Measurements from ENCODE around the gene SLPI. TPM values are rescaled to one million over a fixed set of nuclear protein-coding genes. Genes with fewer than 3 reads are reported as not detected.

SLPI gene
- total and polyA plus RNA-seq, 10 of the 15 experiments (the other 5 are each of a cell fraction or from before 2014, with no cell fraction given): 0.56 to 1.4 TPM; not detected in 8

GRCh38 chr20:45246109-45246508 is 8.3 kb downstream of the SLPI start (continued):
- no peak for TF ChIP-seq SUPT20H (IDR thresholded peaks at IDR 0.05; ENCODE audit: borderline replicate concordance, control insufficient read depth, low read depth, low read length)
- TF ChIP-seq RBBP5 (conservative IDR thresholded peaks at IDR 0.05): no peak
- no peak for TF ChIP-seq EGR1 (IDR thresholded peaks at IDR 0.05; ENCODE audit: borderline replicate concordance in 1 of 2, low read depth in 2 of 2, low read length in 2 of 2)

DNA sequence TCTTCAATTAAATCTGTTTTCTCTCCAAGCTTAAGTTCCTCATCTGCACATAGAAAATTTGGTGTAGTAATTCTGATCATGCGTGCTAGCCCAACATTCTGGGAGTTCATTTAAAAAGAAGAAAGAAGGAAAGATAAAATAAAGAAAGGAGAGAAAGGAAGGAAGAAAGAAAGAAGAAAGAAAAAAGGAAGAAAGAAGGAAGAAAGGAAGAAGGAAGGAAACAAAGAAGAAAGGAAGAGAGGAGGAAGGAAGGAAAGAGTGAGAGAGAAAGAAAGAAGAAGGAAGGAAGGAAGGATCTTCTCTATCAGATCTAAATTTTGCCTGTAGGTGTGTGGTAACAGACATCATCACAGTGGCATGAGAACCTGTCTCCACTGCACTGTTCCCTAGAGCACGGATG is 16.2 kb downstream of the SLPI start:
- no peaks in the 10 kb centered on the region for H3K36me3 ChIP-seq (ENCODE audit: control insufficient read depth in 2 of 2, insufficient read depth in 2 of 2, low read length in 1 of 2)
- H2AFZ ChIP-seq (ENCODE audit: control insufficient read depth, low read depth, low read length): no peak overlapping the region
- no peaks in the 10 kb centered on the region; the same call in 2 of the 3 replicates for H3K9me3 ChIP-seq (replicated peaks; ENCODE audit: control insufficient read depth, insufficient read depth, low read length)
- no peak overlapping the region for H3K9ac ChIP-seq (ENCODE audit: control insufficient read depth, insufficient read depth, low read length)
- 60% methylated on average over 2 of the region's 2 CpGs for WGBS (ENCODE audit: insufficient coverage, insufficient replicate concordance, low lambda C conversion rate, missing lambda C conversion rate)
- no peak for ATAC-seq
- no peaks in the 10 kb centered on the region for H3K27me3 ChIP-seq (replicated peaks in 1 of 2; ENCODE audit: control insufficient read depth in 2 of 2, insufficient read depth in 2 of 2, low read length in 1 of 2)
- no peaks in the 10 kb centered on the region for H4K20me1 ChIP-seq (ENCODE audit: control insufficient read depth, insufficient read depth)
- ChIA-PET SMC1A (ENCODE audit: uncharacterized antibody, unreplicated experiment) (no interaction called here), POLR2A (no interaction called here), RAD21 (ENCODE audit: unreplicated experiment) (no interaction called here), CTCF (interaction anchor here (0.6 kb wide), 1 partner anchor 83 kb away, joined by 3 read pairs; no protein-coding TSS in a partner anchor)
- H3K79me2 ChIP-seq (ENCODE audit: control insufficient read depth, insufficient read depth, low read length): no peaks in the 10 kb centered on the region
- FAIRE-seq: no peak
- in situ Hi-C loops (cut with MboI): no loop called here
- TF ChIP-seq SMAD5 (IDR thresholded peaks at IDR 0.05; ENCODE audit: low read depth): no peak
- no peak overlapping the region for H3K4me2 ChIP-seq (ENCODE audit: control insufficient read depth, insufficient read depth)
- no TSS peak for BruUV-seq (replicated peaks)
- no peaks in the 10 kb centered on the region for H3K4me1 ChIP-seq (ENCODE audit: control insufficient read depth, insufficient read depth, low read length)
- no peak overlapping the region for H3K4me3 ChIP-seq
- DNase-seq (ENCODE audit: low read depth, low spot score): no peak
- intact Hi-C loops (cut with micrococcal nuclease; ENCODE audit: unreplicated experiment): no loop called here
- no peak overlapping the region for H3K27ac ChIP-seq (ENCODE audit: control insufficient read depth, insufficient read depth)

GRCh38 chr20:45235995-45236394 is 18.4 kb downstream of the SLPI start:
- ATAC-seq: no peak
- H2AFZ ChIP-seq (ENCODE audit: control insufficient read depth, low read depth, low read length): no peak overlapping the region
- no peak overlapping the region for H3K4me3 ChIP-seq
- TF ChIP-seq, protein P1, sequence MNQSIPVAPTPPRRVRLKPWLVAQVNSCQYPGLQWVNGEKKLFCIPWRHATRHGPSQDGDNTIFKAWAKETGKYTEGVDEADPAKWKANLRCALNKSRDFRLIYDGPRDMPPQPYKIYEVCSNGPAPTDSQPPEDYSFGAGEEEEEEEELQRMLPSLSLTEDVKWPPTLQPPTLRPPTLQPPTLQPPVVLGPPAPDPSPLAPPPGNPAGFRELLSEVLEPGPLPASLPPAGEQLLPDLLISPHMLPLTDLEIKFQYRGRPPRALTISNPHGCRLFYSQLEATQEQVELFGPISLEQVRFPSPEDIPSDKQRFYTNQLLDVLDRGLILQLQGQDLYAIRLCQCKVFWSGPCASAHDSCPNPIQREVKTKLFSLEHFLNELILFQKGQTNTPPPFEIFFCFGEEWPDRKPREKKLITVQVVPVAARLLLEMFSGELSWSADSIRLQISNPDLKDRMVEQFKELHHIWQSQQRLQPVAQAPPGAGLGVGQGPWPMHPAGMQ (IDR thresholded peaks at IDR 0.05; ENCODE audit: borderline replicate concordance): no peak
- TF ChIP-seq IKZF1 (conservative IDR thresholded peaks at IDR 0.05): no peak
- no peak for TF ChIP-seq ZZZ3 (IDR thresholded peaks at IDR 0.05; ENCODE audit: control insufficient read depth, insufficient read length, low read depth)
- TF ChIP-seq NR2F1 (conservative IDR thresholded peaks at IDR 0.05): no peak
- peak; percentile 28 to 49 (median 47); a peak in 5 of 6 replicates for TF ChIP-seq CTCF (IDR thresholded peaks at IDR 0.05 in 2 of 3, conservative IDR thresholded peaks at IDR 0.05 in 1 of 3; ENCODE audit: control insufficient read depth in 2 of 3, extremely low read depth in 1 of 3, insufficient read depth in 1 of 3, low read depth in 3 of 3, low read length in 3 of 3)
- TF ChIP-seq YY1 (IDR thresholded peaks at IDR 0.05; ENCODE audit: low read depth, low read length): 0 out of 2 replicates have a peak, but pooled peaks have one; percentile 21
- intact Hi-C loops (cut with micrococcal nuclease; ENCODE audit: unreplicated experiment) (no loop called here), in situ Hi-C loops (cut with MboI) (no loop called here)
- RAD21 ChIA-PET (ENCODE audit: unreplicated experiment): no interaction called here
- no peak for DNase-seq (ENCODE audit: low read depth, low spot score)
- SMC1A ChIA-PET (ENCODE audit: uncharacterized antibody, unreplicated experiment): no interaction called here
- no TSS peak for BruUV-seq (replicated peaks)
- H4K20me1 ChIP-seq (ENCODE audit: control insufficient read depth, insufficient read depth): no peaks in the 10 kb centered on the region
- no peak overlapping the region for H3K27ac ChIP-seq (ENCODE audit: control insufficient read depth, insufficient read depth)
- H3K9ac ChIP-seq (ENCODE audit: control insufficient read depth, insufficient read depth, low read length): no peak overlapping the region
- CTCF ChIA-PET: no interaction called here
- H3K79me2 ChIP-seq (ENCODE audit: control insufficient read depth, insufficient read depth, low read length): no peaks in the 10 kb centered on the region
- H3K27me3 ChIP-seq (replicated peaks in 1 of 2; ENCODE audit: control insufficient read depth in 2 of 2, insufficient read depth in 2 of 2, low read length in 1 of 2): no peaks in the 10 kb centered on the region; a peak in 1 of 4 replicates
- POLR2A ChIA-PET: no interaction called here
- no peaks in the 10 kb centered on the region for H3K36me3 ChIP-seq (ENCODE audit: control insufficient read depth in 2 of 2, insufficient read depth in 2 of 2, low read length in 1 of 2)
- no peak overlapping the region for H3K4me2 ChIP-seq (ENCODE audit: control insufficient read depth, insufficient read depth)
- H3K9me3 ChIP-seq (replicated peaks; ENCODE audit: control insufficient read depth, insufficient read depth, low read length): no peaks in the 10 kb centered on the region; the same call in 2 of the 3 replicates
- WGBS (ENCODE audit: insufficient coverage, insufficient replicate concordance, low lambda C conversion rate, missing lambda C conversion rate): 52% methylated on average over 4 of the region's 4 CpGs
- no peaks in the 10 kb centered on the region for H3K4me1 ChIP-seq (ENCODE audit: control insufficient read depth, insufficient read depth, low read length)
- no peak for FAIRE-seq
